Measurements from ENCODE around the gene RUNX2.

The RUNX2 gene

DNA sequence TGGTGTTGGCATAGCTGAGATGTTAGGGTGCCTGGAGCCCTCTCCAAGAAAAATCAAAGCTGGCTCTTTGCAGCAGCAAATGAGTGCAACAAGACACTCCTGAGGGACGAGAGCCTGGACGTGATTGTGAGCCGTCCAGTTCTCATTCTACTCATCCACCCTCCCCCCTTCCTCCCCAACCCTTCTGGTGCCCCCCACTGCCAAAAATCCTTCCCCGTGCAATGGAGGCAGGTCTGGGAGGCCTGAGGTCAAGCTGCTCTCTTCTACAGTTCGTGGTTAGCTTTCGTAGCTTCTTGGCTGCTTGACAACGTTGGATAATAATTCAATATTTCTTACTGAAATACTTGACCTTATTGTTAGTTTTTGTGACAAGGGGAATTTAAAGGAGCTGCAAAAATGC, 234.9 kb downstream of the RUNX2 start:
- no peak for DNase-seq

- no peak for DNase-seq
These were observed 235.7 kb downstream of the RUNX2 start for GRCh38 chr6:45563844-45564243.

GRCh38 chr6:45566882-45567281, 238.8 kb downstream of the RUNX2 start:
- DNase-seq: no peak

- DNase-seq: no peak
These were observed 239.7 kb downstream of the RUNX2 start for GRCh38 chr6:45567879-45568278.

GRCh38 chr6:45568626-45569025, 240.5 kb downstream of the RUNX2 start:
- no peak for DNase-seq

GRCh38 chr6:45569210-45569945, 241.2 kb downstream of the RUNX2 start:
- DNase-seq: no peak

DNA sequence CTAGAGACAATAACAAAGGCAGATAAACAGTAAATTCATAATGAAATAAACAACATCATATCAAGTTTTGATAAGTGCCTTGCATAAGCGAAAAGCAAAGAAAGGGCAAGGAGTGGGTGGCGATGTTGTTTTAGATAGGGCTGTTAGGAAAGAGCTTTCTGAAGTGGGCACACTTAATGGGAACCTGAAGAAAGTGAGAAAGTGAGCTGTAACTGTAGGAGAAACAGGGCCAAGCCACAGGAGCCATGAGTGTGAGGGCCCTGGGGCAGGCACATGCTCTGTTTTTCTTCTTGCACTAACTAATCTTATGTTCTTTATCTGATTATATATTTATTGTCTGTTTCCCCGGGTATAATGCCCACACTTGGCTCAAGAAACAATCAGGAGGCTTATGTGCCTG, 243.0 kb downstream of the RUNX2 start:
- no peak for DNase-seq

GRCh38 chr6:45572833-45573232, 244.7 kb downstream of the RUNX2 start:
- DNase-seq: no peak

DNA sequence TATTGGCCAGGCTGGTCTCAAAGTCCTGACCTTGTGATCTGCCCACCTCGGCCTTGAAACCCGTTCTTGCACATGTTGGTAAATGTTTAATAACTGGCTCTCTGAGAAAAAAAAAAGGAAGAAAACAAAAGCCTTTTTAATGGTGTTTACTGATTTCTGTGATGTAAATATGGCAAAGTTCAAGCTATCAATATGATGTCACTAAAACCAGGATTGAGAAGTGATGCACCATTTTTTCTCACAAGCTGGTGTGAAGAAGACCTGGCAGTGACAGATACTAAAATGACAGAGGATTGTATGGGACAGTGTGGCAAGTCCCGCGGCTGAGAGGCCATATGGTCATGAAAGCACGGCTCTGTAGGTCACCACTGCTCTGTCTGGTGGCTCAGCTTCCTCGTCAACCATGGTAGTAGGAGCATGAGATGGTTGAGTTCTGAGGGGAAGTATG, 245.9 kb downstream of the RUNX2 start:
- no peak for DNase-seq

- DNase-seq: no peak
These were observed 246.8 kb downstream of the RUNX2 start for GRCh38 chr6:45574885-45575284.

GRCh38 chr6:45576648-45577624, 248.8 kb downstream of the RUNX2 start:
- no peak for DNase-seq

- DNase-seq: no peak
These were observed 249.8 kb downstream of the RUNX2 start for GRCh38 chr6:45577836-45578504.

GRCh38 chr6:45584127-45584526, 256.0 kb downstream of the RUNX2 start:
- no peak for DNase-seq

- DNase-seq: no peak
These were observed 258.4 kb downstream of the RUNX2 start for GRCh38 chr6:45586216-45587171.

GRCh38 chr6:45587229-45588060, 259.3 kb downstream of the RUNX2 start:
- DNase-seq: no peak

- DNase-seq: no peak
These were observed 261.2 kb downstream of the RUNX2 start for GRCh38 chr6:45589367-45589766.

GRCh38 chr6:45590226-45590625, 262.1 kb downstream of the RUNX2 start:
- no peak for DNase-seq

DNA sequence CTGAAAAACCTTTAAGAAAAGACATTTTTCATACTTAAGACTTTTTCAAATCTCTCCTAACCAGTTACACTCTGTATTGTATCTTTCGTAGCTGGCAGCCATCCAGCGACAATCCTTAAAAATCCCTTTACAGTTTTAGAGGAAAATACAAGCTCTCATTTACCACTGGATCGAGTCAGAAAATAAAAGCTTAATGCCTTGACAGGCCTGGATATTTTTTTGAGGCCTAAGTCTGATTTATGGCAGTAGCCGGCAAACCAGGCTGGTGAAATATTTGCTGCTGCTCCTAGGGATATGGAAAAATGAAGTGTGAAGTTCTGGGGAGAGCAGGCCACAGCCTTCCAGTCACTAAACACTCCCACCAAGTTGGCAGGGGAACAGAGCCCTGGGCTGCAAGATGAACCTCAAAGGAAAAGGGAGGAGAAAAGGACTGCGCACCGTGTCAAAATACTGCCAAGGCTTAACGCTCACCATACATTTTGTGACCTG, 262.6 kb downstream of the RUNX2 start:
- DNase-seq: no peak

DNA sequence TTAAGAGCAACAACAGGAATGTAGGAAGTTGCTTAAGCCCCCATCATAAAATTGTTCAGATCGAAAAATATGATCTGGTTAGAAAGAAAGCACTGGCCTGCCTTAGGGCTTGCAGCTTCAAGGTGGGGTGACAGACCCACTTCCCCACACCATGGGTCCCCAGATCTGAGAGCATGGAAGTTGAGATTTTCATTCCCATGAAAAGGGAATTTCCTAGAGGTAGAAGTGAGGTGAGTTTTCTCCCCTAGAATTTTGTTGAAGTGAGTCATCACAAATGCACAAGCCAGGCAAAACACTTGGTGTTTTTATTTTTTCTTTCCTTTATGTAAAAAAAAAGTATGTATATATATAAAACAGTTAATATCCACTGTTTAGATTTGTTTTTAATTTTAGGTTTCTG, 263.2 kb downstream of the RUNX2 start:
- no peak for DNase-seq

DNA sequence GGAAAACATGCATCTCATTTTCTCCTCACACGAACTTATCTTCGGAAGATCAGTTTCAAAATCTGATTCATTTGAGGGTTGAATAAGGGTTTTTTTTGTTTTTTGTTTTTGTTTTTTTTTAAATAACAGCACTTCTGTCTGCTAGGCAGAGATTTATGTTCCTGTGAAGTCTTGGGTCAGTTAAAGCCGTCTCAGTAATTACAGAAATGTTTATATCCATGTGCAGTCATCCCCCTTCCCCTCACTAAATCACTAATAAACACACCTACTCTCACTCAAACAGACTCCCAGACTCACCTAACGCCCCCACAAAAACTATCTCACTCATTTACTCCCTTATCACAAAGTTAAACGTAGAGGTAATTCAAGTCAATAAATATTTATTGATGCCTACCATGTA, 263.8 kb downstream of the RUNX2 start:
- no peak for DNase-seq

GRCh38 chr6:45592991-45593390, 264.9 kb downstream of the RUNX2 start:
- DNase-seq: no peak

Measured in NCI-H1436 treated with DMSO at 0.1 percent for 48 hours (cell line).